H9 (cell line): ENCODE data around the gene NUBP1. TPM values are rescaled to one million over a fixed set of nuclear protein-coding genes. Genes with fewer than 3 reads are reported as not detected.

Experiments
- DNase-seq: peaks from one replicate; pipeline ENCODE4 v3.0.0-alpha.2; 2017
- H2AFZ ChIP-seq: one replicate; pipeline ENCODE4 v1.6.1; 2013; ENCODE audit warnings: mild to moderate bottlenecking, low read length, control low read depth, moderate library complexity
- H2AK5ac ChIP-seq: 2 replicates; pipeline ENCODE4 v1.6.1; 2013; ENCODE audit warnings: low read length, control low read depth, mixed read lengths; ENCODE audit not compliant: insufficient read length
- H2BK120ac ChIP-seq: one replicate; pipeline ENCODE4 v1.6.1; 2013; ENCODE audit warnings: low read depth, mild to moderate bottlenecking, low read length, control low read depth, inconsistent platforms; ENCODE audit not compliant: poor library complexity, severe bottlenecking
- H2BK12ac ChIP-seq: 2 replicates; pipeline ENCODE4 v1.6.1; 2013; ENCODE audit warnings: low read length, control low read depth, mixed read lengths, low read depth; ENCODE audit not compliant: insufficient read length
- H2BK15ac ChIP-seq: 2 replicates; pipeline ENCODE4 v1.6.1; 2013; ENCODE audit warnings: low read depth, low read length, control low read depth
- H2BK20ac ChIP-seq: one replicate; pipeline ENCODE4 v1.6.1; 2013; ENCODE audit warnings: low read depth, mild to moderate bottlenecking, low read length, control low read depth, inconsistent platforms; ENCODE audit not compliant: poor library complexity, severe bottlenecking
- H2BK5ac ChIP-seq: 2 replicates; pipeline ENCODE4 v1.6.1; 2013; ENCODE audit warnings: low read length, control low read depth, mixed read lengths; ENCODE audit not compliant: insufficient read length
- H3K14ac ChIP-seq: 2 replicates; pipeline ENCODE4 v1.6.1; 2013; ENCODE audit warnings: low read length, control low read depth; ENCODE audit not compliant: insufficient read depth
- H3K18ac ChIP-seq: 2 replicates; pipeline ENCODE4 v1.6.1; 2013; ENCODE audit warnings: low read depth, mild to moderate bottlenecking, mixed read lengths, low read length, control low read depth; ENCODE audit not compliant: insufficient read length
- H3K23ac ChIP-seq: 2 replicates; pipeline ENCODE4 v1.6.1; 2013; ENCODE audit warnings: low read length, control low read depth, mixed read lengths, low read depth; ENCODE audit not compliant: insufficient read length
- H3K23me2 ChIP-seq: 2 replicates; pipeline ENCODE4 v1.6.1; 2013; ENCODE audit warnings: low read depth, mild to moderate bottlenecking, mixed read lengths, low read length, control low read depth; ENCODE audit not compliant: insufficient read length, poor library complexity, severe bottlenecking
- H3K27ac ChIP-seq: 2 replicates; pipeline ENCODE4 v1.5.1; 2013; ENCODE audit warnings: low read length, control low read depth, mixed read lengths, low read depth; ENCODE audit not compliant: insufficient read length
- H3K27me3 ChIP-seq: 2 replicates; pipeline ENCODE4 v1.6.1; 2013; ENCODE audit warnings: low read length, control low read depth, inconsistent platforms; ENCODE audit not compliant: insufficient read depth
- H3K4ac ChIP-seq: 2 replicates; pipeline ENCODE4 v1.6.1; 2013; ENCODE audit warnings: low read depth, mild to moderate bottlenecking, control low read depth, inconsistent platforms, low read length, moderate library complexity
- H3K4me1 ChIP-seq: 2 replicates; pipeline ENCODE4 v1.6.1; 2013; ENCODE audit warnings: low read length, control low read depth, inconsistent platforms; ENCODE audit not compliant: insufficient read depth
- H3K4me2 ChIP-seq: 2 replicates; pipeline ENCODE4 v1.6.1; 2013; ENCODE audit warnings: low read length, control low read depth, mixed read lengths; ENCODE audit not compliant: insufficient read length, insufficient read depth
- H3K56ac ChIP-seq: 2 replicates; pipeline ENCODE4 v1.6.1; 2013; ENCODE audit warnings: low read depth, mild to moderate bottlenecking, mixed read lengths, low read length, control low read depth; ENCODE audit not compliant: insufficient read length
- H3K79me1 ChIP-seq: 2 replicates; pipeline ENCODE4 v1.6.1; 2013; ENCODE audit warnings: low read depth, mild to moderate bottlenecking, moderate library complexity, low read length, control low read depth, inconsistent platforms; ENCODE audit not compliant: insufficient read depth, poor library complexity, severe bottlenecking
- H3K79me2 ChIP-seq: 2 replicates; pipeline ENCODE4 v1.6.1; 2013; ENCODE audit warnings: low read length, control low read depth, inconsistent platforms; ENCODE audit not compliant: insufficient read depth
- H3K9ac ChIP-seq: 2 replicates; pipeline ENCODE4 v1.6.1; 2013; ENCODE audit warnings: low read length, control low read depth, mixed read lengths; ENCODE audit not compliant: insufficient read length; ENCODE audit errors: extremely low read depth
- H3K9me3 ChIP-seq: one replicate; pipeline ENCODE4 v1.6.1; 2013; ENCODE audit warnings: low read depth, low read length, inconsistent platforms; ENCODE audit not compliant: control insufficient read depth
- H3T11ph ChIP-seq: one replicate; pipeline ENCODE4 v1.6.1; 2013; ENCODE audit warnings: mild to moderate bottlenecking, low read length, control low read depth, inconsistent platforms
- H4K20me1 ChIP-seq: one replicate; pipeline ENCODE4 v1.6.1; 2013; ENCODE audit not compliant: control insufficient read depth, insufficient read length, insufficient read depth
- H4K5ac ChIP-seq: 2 replicates; pipeline ENCODE4 v1.6.1; 2013; ENCODE audit warnings: low read depth, mild to moderate bottlenecking, mixed read lengths, low read length, control low read depth; ENCODE audit not compliant: insufficient read length
- H4K8ac ChIP-seq: replicated peaks from 2 replicates; pipeline ENCODE4 v1.6.1; 2013; ENCODE audit warnings: low read length, control low read depth, mixed read lengths, low read depth; ENCODE audit not compliant: insufficient read length
- H4K91ac ChIP-seq: 2 replicates; pipeline ENCODE4 v1.6.1; 2013; ENCODE audit warnings: low read depth, mild to moderate bottlenecking, moderate library complexity, mixed read lengths, low read length, control low read depth; ENCODE audit not compliant: insufficient read length
- H3K27ac Mint-ChIP-seq, 3 experiments: 2 replicates in 2 of 3; 3 replicates in 1 of 3; pipeline ENCODE4 v1.8.0; 2020 to 2021; ENCODE audit warnings: mixed read lengths in 3 of 3, mild to moderate bottlenecking in 1 of 3, moderate library complexity in 1 of 3
- H3K27me3 Mint-ChIP-seq: 2 replicates; pipeline ENCODE4 v1.8.0; 2021; ENCODE audit warnings: low read depth, mild to moderate bottlenecking, moderate library complexity, mixed read lengths
- H3K36me3 Mint-ChIP-seq, 3 experiments: 2 replicates in 2 of 3; 3 replicates in 1 of 3; pipeline ENCODE4 v1.8.0; 2020 to 2021; ENCODE audit warnings: low read depth in 3 of 3, mixed read lengths in 3 of 3; ENCODE audit not compliant: insufficient read depth in 1 of 3
- H3K4me1 Mint-ChIP-seq, 2 experiments: 2 replicates each; pipeline ENCODE4 v1.8.0; 2020; ENCODE audit warnings: mixed read lengths in 2 of 2
- H3K4me3 Mint-ChIP-seq, 2 experiments: 2 replicates in 1 of 2; 3 replicates in 1 of 2; pipeline ENCODE4 v1.8.0; 2020 to 2021; ENCODE audit warnings: mild to moderate bottlenecking in 2 of 2, mixed read lengths in 2 of 2, moderate library complexity in 1 of 2
- H3K9me3 Mint-ChIP-seq, 2 experiments: 2 replicates in 1 of 2; 3 replicates in 1 of 2; pipeline ENCODE4 v1.8.0; 2020; ENCODE audit warnings: mild to moderate bottlenecking in 2 of 2, mixed read lengths in 2 of 2, moderate library complexity in 1 of 2
- CTCF ChIP-seq: fragments of 200-600 bp; sonication (generic); conservative IDR thresholded peaks from 3 replicates; pipeline ENCODE4 v1.8.0; 2021; ENCODE audit warnings: antibody characterized with exemption, mild to moderate bottlenecking
- WGBS: extraction: QIAGEN DNeasy Blood & Tissue Kit; methylation state at CpG from one replicate; pipeline ENCODE4 v1.1.7; 2013; ENCODE audit warnings: missing lambda C conversion rate, low lambda C conversion rate, mixed read lengths; ENCODE audit not compliant: insufficient read length; ENCODE audit errors: extremely low coverage; 5-methylcytosine and 5-hydroxymethylcytosine counted together
- total RNA-seq: library from RNA; stranded (reverse); gene quantifications from 2 replicates; pipeline ENCODE4 v1.2.1, GENCODE V29; 2021

Gene NUBP1
- total RNA-seq, 1 experiment from 2014 or later, result 36.5 TPM

DNA sequence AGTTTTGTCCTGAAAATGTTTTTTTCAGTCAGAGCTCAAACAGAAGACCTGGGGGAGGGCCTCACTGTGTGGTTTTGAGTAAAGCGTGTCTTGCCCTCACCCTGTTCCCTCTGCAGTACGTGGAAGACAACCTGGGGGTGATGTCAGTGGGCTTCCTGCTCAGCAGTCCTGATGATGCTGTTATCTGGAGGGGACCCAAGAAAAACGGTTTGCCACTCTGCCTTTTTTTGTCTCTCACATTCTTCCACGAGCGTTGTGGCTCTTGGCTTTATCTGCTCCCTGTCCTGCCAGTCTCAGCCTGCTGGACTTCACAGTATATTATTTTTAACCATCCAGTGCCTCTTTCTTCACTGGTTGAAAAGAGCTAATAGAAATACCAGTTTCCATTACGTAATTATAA lies 12.9 kb downstream of the NUBP1 start:
- peaks cover 14 to 70% (median 30%) of the 10 kb centered on the region in 3 experiments; a peak in 6 of 7 replicates for H3K36me3 Mint-ChIP-seq

More for the DNA sequence above, 12.9 kb downstream of the NUBP1 start:
- Histone ChIP-seq H3K79me1 (no peaks in the 10 kb centered on the region), H3K56ac (no peak overlapping the region), H4K8ac (no peak overlapping the region), H3K9ac (no peak overlapping the region), H3K9me3 (no peaks in the 10 kb centered on the region), H3K18ac (no peak overlapping the region), H3K79me2 (no peaks in the 10 kb centered on the region; the same call in 1 of the 2 replicates), H2BK5ac (no peak overlapping the region), H4K20me1 (no peaks in the 10 kb centered on the region), H3K4me1 (no peaks in the 10 kb centered on the region), H3K4ac (no peak overlapping the region), H4K5ac (no peak overlapping the region), H3K4me2 (no peak overlapping the region), H3K23ac (no peak overlapping the region), H2BK12ac (no peak overlapping the region), H3T11ph (no peak overlapping the region), H3K23me2 (no peaks in the 10 kb centered on the region), H3K27me3 (no peaks in the 10 kb centered on the region), H2BK20ac (no peak overlapping the region), H2BK15ac (no peak overlapping the region), H4K91ac (no peak overlapping the region), H3K14ac (no peak overlapping the region), H2AK5ac (no peak overlapping the region), H3K27ac (no peak overlapping the region), H2BK120ac (no peak overlapping the region), H2AFZ (no peak overlapping the region)
- H3K4me1 Mint-ChIP-seq, result no peaks in the 10 kb centered on the region
- no peak for DNase-seq
- no peaks in the 10 kb centered on the region for H3K9me3 Mint-ChIP-seq
- H3K27ac Mint-ChIP-seq, result no peak overlapping the region
- H3K27me3 Mint-ChIP-seq, result no peaks in the 10 kb centered on the region
- WGBS, result no CpG with 5 or more reads among the region's 6 CpGs
- no peak for TF ChIP-seq CTCF
- no peak overlapping the region for H3K4me3 Mint-ChIP-seq
